Stimulated activated CD8-positive, alpha-beta memory T cell treated with anti-CD3 and anti-CD28 coated beads, Interleukin-15, amount 100 ng/mL, for 4 hours (primary cell): Measurements from ENCODE around the gene KCNIP3.
"Not testable (repeated sequence)": the region's sequence is repeated elsewhere in the genome, so short reads cannot be mapped to it uniquely, and the experiment has no call there.

Source experiments
- DNase-seq, 2 donors: peaks; one replicate each; pipeline ENCODE4 v3.0.0-alpha.2; 2020; ENCODE audit warnings: low read depth in 2 of 2

Gene KCNIP3

GRCh38 chr2:95296880-95297487 lies at the start of gene KCNIP3:
TSS of gene KCNIP3 (plus strand) at chr2:95297347. CDS start at chr2:95297439, 92 bp downstream.
- DNase-seq: no peak

GRCh38 chr2:95258271-95258670 lies 38.9 kb upstream of the KCNIP3 start:
- no peak for DNase-seq

- no peak for DNase-seq
Observed at GRCh38 chr2:95260028-95261023, 36.8 kb upstream of the KCNIP3 start.

GRCh38 chr2:95261602-95262001 lies 35.5 kb upstream of the KCNIP3 start:
- DNase-seq: no peak

GRCh38 chr2:95262896-95263542 lies 34.1 kb upstream of the KCNIP3 start:
- no peak for DNase-seq

GRCh38 chr2:95264624-95265023 lies 32.5 kb upstream of the KCNIP3 start:
- DNase-seq: no peak

GRCh38 chr2:95265182-95265581 lies 32.0 kb upstream of the KCNIP3 start:
- no peak for DNase-seq

GRCh38 chr2:95266781-95267430 lies 30.2 kb upstream of the KCNIP3 start:
- no peak for DNase-seq

GRCh38 chr2:95267458-95268210 lies 29.5 kb upstream of the KCNIP3 start:
- no peak for DNase-seq

GRCh38 chr2:95268211-95269035 lies 28.7 kb upstream of the KCNIP3 start:
- no peak for DNase-seq

- DNase-seq: no peak
Observed at GRCh38 chr2:95269036-95269680, 28.0 kb upstream of the KCNIP3 start.

- not testable (repeated sequence) for DNase-seq
Observed at GRCh38 chr2:95269745-95270144, 27.4 kb upstream of the KCNIP3 start.

- DNase-seq: no peak
Observed at GRCh38 chr2:95270541-95271081, 26.5 kb upstream of the KCNIP3 start.

GRCh38 chr2:95271381-95271971 lies 25.7 kb upstream of the KCNIP3 start:
- no peak for DNase-seq

- no peak for DNase-seq
Observed at GRCh38 chr2:95272299-95272751, 24.8 kb upstream of the KCNIP3 start.

GRCh38 chr2:95272781-95273180 lies 24.4 kb upstream of the KCNIP3 start:
- no peak for DNase-seq

GRCh38 chr2:95273566-95274290 lies 23.4 kb upstream of the KCNIP3 start:
- DNase-seq: no peak
